NT2/D1 (cell line): ENCODE measurements around the gene RGCC.
"Not testable (repeated sequence)": the region's sequence is repeated elsewhere in the genome, so short reads cannot be mapped to it uniquely, and the experiment has no call there.

Experiments used
- YY1 ChIP-seq: IDR thresholded peaks from 2 replicates; pipeline ENCODE4 v1.6.1; 2011; ENCODE audit not compliant: insufficient read length, insufficient read depth
- ZNF274 ChIP-seq: IDR thresholded peaks from 2 replicates; pipeline ENCODE4 v1.6.1; 2011; ENCODE audit warnings: mild to moderate bottlenecking, low read depth, low read length

DNA sequence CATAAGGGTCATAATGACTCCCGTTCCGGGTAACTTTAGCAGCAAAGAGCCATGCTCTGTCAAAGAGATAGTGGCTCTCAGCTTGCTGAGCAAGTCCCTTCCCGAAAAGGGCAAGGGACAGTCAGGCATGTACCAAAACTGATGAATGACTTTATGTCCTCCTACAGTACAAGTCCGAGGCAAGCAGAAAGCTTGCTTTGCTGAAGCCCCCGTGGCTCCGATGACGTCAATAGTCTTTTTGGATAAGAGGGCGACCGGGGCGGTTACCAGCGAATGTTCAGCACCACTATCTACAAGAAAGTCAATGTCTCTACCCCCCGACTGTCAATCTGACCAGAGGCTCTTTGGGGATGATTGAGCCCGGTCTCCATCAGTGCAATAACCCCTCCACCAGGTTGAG lies 34.1 kb upstream of the RGCC start:
- not testable (repeated sequence) for TF ChIP-seq YY1, ZNF274
